Measurements from ENCODE around the gene ADAP1.

Gene ADAP1

DNA sequence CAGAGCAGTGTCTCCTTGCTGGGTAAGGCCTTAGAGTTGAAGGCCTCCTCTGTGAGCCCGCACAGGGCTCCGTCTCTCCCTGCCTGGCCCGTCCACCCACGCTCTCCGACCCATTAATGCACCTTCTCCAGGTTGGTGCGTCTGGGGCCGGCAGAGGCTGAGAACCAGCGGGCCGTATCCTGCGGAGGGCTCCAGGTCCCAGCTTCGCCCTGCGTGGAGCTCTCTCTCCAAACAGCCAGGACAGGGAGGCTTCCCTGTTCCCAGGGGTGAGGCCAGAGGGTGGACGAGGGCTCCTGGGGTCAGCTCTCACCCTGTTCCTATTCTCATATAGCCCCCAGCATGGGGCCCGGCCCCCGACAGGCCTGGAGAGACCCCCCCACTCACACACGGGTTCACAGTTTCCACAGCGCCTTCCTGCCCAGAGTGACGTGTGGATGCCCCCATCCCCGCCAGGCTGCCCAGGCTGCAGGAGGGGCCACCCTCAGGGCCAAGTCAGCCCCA is 43.5 kb downstream of the ADAP1 start:
- TF ChIP-seq GATA2 (IDR thresholded peaks at IDR 0.05; ENCODE audit: low read depth, low read length) (no peak), GATA3 (IDR thresholded peaks at IDR 0.05; ENCODE audit: low read depth, low read length) (no peak)

DNA sequence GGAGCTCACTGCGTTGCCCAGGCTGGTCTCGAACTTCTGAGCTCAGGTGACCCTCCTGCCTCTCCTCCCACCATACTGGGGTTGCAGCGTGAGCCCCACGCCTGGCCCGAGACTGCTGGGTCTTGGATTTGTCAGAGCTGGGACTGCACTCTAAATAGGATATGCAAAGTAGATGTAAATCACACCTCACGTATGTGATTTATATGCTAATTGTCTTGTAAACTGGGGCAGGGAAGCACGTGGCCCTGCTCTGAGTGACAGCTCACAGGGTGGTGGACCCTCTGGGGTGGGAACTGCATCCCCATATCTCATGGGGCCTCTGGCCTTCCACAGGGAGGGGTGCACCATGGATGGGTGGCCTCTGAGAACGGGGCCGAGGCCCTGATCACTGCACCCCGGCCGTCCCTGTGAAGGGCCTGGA is 44.0 kb downstream of the ADAP1 start:
- TF ChIP-seq GATA2 (IDR thresholded peaks at IDR 0.05; ENCODE audit: low read depth, low read length) (no peak), GATA3 (IDR thresholded peaks at IDR 0.05; ENCODE audit: low read depth, low read length) (no peak)

DNA sequence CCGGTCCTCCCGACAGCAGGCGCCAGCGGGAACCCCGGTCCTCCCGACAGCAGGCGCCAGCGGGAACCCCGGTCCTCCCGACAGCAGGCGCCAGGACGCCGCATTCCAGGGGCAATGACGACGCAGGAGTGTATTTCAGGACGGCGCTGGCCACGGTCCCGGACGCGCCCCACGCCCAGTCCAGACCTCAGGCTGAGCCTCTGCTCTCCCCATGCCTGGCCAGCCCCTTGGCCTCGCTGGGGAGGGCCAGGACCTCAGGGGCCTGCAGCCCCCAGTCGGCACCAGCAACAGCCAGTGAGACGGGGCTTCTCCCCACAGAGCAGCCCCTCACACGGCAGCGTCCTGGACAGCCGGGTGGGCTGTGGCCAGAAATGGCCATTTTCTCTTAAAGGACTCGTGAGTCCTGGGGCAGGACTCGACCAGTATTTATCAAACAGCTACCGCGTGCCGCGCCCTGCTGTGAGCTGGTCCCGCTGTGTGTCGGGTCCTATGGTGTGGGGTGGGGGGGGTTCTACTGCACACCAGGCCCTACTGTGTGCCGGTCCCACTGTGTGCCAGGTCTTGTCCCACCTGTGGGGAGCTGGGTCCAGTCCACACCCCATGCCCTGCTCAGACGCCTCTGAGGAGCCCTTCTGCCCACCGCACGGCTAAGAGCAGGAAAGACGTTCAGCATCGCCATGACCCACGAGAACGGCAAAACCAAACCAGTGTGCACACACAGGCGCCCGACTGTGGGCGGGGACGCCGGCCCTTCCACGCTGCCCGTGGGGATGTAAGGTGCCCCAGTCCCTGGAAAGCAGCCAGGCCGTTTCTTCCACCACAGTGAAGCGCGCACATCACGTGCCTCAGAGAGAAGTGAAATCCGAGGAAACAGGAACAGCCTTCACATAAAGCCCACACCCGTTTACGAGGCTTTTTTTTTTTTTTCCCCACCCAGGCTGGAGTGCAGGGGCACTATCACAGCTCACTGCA is 44.8 kb downstream of the ADAP1 start:
- no peak for TF ChIP-seq GATA3 (IDR thresholded peaks at IDR 0.05; ENCODE audit: low read depth, low read length)
- no peak for TF ChIP-seq GATA2 (IDR thresholded peaks at IDR 0.05; ENCODE audit: low read depth, low read length)

DNA sequence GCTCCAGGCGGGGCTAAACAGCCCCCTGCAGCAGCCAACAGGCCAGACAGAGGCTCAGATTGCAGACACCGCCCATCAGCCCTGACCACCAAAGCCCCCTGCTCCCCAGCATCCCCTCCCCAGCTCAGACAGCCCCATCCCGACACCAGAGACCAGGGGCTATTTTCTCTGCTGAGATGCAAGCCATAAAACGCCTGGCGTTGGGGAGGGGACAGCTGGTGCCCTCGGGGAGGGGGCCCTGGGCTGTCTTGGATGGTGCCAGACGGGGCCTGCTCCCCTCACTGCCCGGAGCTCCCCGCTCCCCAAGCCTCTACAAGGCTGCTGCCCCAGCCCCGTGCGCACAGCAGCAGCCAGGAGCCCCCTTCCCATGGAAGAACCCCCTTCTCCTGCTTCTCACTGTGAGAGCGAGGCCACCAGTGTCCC is 46.3 kb downstream of the ADAP1 start:
- no peak for TF ChIP-seq GATA3 (IDR thresholded peaks at IDR 0.05; ENCODE audit: low read depth, low read length)
- no peak for TF ChIP-seq GATA2 (IDR thresholded peaks at IDR 0.05; ENCODE audit: low read depth, low read length)

DNA sequence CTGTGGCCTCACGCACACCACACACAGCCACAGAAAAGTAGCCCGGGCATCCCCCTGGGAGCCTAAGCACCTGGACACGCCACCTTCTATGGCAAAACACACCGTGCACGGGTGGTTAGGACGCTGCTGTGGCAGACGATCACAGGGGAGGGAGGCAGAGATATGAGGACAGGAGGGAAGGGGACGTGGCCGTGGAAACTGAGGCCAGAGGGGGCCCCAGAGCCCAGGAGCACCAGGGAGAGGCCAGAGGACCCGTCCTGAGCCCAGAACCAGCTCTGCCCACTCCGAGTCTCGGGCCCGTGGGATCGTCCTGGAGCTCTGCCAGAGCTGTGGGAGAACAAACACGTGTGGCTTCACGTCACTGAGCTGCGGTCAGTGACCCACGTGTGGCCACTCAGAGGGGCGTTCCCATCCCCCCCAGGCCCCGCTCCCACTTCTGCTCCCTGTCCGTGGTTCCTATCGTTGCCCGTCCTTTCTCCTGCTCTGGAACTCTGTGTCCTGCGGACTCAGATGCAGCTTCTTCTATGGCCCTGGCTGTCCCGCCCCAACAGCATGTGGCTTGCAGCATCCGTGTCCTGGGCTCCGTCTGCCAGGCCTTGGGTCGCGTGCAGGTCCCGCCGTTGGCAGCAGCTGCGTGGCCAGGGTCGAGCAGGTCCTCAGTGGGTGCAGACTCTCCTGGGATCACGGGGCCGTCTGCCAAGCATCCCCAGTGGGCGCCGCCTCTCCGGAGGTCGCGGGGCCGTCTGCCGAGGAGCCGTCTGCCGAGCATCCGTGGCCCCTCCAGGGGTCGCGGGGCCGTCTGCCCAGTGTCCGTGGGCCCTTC is 47.1 kb downstream of the ADAP1 start:
- TF ChIP-seq GATA3 (IDR thresholded peaks at IDR 0.05; ENCODE audit: low read depth, low read length) (no peak), GATA2 (IDR thresholded peaks at IDR 0.05; ENCODE audit: low read depth, low read length) (no peak)

DNA sequence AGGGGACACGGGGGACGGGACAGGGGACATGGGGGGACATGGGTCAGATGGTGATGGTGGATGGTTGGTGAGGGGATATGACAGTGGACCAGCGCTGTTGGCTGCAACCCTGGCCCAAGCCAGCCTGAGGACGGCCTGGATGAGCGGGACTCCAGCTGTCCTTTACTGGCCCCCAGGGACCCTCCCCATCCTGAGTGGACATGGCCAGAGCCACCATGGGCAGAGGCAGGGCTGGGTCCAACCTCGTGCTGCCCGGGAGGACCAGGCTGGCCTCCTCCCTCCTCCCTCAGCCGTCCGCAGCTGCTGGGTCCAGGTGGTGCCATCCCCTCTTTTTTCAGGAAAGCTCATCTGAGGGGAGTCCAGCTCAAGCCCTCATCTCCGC is 47.7 kb downstream of the ADAP1 start:
- TF ChIP-seq GATA3 (IDR thresholded peaks at IDR 0.05; ENCODE audit: low read depth, low read length), result no peak
- no peak for TF ChIP-seq GATA2 (IDR thresholded peaks at IDR 0.05; ENCODE audit: low read depth, low read length)

DNA sequence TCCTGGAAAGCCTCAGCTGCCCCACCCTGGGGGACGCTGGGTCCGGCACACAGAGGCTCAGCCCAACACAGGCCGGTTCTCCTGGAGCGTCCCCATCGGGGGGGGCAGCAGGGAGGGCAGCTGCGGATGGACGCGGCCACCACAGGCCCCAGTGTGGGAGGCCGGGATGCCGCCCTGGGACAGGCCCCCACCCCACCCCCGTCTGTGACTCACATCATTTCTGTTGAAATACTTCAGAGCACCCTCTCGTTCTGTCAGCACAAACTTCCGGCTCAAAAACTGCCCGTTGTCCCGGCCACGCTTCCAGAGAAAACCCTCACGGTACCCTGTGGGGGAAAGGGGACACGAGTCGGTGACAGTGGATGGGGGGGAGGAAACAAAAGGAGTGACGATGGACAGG is 49.6 kb downstream of the ADAP1 start:
- TF ChIP-seq GATA3 (IDR thresholded peaks at IDR 0.05; ENCODE audit: low read depth, low read length), result no peak
- no peak for TF ChIP-seq GATA2 (IDR thresholded peaks at IDR 0.05; ENCODE audit: low read depth, low read length)

DNA sequence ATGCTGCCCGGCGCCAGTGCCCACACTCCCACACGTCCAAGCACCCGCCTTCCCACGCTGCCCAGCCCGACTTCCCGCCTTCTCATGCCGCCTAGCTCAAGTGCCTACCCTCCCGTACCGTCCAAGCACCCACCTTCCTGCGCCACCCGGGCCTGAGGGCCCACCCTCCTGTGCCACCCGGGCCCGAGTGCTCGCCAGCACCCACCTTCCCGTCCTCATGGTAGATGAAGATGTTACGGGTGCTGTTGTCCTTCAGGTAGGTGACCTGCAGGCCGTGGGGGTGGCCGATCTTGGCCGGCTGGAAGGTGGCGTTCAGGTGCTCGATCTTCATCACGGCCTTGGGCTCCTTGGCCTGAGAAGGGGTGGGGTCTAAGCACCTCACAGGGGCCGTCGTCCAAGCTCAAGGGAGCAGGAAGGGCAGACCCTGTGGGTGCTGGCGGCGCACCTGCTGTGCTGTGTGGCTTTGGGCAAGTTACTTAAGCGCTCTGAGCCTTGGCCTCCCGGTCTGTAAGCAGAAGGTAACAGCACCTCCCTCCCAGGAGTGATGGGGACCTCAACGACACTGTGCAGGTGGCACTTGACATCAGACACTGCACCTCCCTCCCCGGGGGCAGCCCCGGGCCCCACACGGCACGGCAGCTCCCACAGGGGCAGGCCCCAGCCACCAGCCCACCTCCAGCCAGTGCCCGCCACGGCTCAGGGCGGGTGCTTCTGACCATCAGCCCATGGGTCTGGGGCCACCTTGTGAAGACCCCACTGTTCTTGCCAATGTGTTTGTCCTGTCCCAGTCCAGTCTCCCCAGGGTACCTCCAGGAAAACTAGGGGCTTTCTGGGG is 50.3 kb downstream of the ADAP1 start:
- TF ChIP-seq GATA2 (IDR thresholded peaks at IDR 0.05; ENCODE audit: low read depth, low read length) (no peak), GATA3 (IDR thresholded peaks at IDR 0.05; ENCODE audit: low read depth, low read length) (no peak)

DNA sequence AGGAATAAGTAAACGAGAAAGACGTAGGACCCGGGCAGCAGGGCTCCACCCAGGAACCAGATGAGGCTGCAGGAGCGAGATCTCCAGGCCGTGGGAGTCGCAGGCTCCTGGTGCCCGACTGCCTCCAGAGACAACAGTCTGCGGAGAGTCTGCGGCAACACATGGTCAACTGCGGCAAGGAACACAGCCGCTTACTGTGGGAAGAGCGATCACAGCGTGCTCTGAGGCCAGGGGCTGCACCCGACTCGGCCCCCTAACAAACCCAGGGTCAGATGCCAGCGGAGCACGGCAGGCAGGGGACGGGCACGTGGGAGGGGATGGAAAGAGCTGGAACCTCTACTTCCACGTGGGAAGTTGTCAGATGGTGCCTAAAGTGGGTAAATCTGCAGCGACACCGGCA is 51.5 kb downstream of the ADAP1 start:
- TF ChIP-seq GATA3 (IDR thresholded peaks at IDR 0.05; ENCODE audit: low read depth, low read length) (no peak), GATA2 (IDR thresholded peaks at IDR 0.05; ENCODE audit: low read depth, low read length) (no peak)

DNA sequence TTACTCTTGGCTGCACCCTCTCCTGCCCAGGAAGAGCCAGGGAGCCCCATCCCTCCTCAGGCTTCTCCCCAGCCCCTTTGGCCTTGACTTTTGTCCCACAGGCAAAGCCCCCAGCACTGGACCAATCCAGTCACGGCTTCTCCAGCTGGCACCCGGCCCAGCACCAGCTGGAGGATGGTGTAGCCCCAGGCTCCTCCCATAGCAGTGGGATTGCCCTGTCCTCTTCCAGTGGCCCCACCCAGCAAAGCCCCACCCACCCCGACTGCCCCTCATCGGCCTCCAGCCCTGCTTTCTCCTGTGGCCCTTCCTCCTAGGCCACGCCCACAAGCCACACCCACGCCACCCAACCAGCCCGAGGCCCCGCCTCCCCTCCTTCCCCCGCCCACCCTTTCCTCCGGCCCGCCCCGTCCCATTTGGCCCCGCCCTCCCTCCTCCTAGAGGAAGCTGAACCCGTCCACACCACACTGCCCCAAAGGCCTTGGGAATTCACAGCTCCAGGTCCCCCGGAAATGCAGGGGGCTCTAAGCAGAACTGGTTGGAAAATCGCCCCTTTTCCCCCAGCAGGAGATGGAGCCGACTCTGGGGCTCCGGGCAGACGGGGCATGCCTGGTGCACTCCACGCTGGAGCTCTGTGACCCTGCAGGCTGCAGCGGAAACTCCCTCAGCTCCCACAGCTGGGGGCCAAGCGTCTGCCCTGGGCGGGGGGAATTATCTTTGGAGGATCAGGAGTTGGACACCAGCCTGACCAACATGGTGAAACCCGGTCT is 52.9 kb downstream of the ADAP1 start:
- TF ChIP-seq GATA3 (IDR thresholded peaks at IDR 0.05; ENCODE audit: low read depth, low read length) (no peak), GATA2 (IDR thresholded peaks at IDR 0.05; ENCODE audit: low read depth, low read length) (peak; percentile 82)

DNA sequence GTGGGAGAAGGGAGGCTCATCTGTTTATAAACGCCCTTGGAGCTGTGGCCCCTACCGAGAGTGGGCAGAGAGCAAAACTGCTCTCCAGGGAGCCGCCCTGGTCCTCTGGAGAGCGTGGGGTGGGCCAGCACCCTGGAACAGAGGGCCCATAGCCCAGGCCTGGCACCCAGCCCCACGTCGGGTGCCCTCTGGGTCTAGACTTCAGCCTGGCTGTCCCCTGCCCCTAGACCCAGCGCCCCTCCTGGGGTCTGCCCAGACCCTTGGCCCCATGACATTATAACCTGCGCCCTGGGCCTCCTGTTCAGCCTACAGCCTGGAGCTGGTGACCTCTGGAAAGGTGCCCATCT is 53.5 kb downstream of the ADAP1 start:
- TF ChIP-seq GATA2 (IDR thresholded peaks at IDR 0.05; ENCODE audit: low read depth, low read length), result no peak
- TF ChIP-seq GATA3 (IDR thresholded peaks at IDR 0.05; ENCODE audit: low read depth, low read length), result no peak

DNA sequence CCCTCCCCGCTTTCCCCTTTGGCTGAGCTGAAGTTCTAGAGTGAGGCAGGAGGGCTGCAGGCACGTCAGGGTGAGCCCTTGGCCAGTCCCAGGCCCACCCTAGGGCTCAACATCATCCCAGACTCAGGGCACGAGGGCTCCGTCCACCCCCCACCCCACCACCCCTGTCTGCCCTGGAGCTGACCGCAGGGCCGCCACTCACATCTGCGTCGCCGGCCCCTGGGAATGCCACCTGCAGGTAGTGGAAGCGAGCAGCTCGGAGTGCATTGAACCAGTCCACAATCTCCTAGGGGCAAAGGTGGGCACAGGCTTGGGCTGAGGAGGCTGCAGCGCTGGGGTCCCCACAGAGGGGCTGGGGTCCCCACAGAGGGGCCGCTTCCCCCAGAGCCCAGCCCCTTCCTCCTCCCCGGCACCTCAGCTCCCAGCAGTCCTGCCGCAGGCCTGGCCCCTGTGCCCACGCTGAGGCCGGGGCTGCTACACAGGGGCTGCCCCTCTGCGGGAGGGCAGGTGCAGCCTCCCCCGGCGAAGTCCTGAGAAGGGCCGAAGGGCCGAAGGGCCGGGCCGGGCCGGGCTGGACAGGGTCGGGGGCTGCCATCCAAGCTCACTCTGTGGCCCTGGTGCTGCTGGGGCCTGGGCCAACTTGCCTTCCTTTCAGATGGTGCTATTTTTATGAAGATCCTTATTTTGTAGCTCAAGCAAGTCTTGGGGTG is 54.0 kb downstream of the ADAP1 start:
- TF ChIP-seq GATA3 (IDR thresholded peaks at IDR 0.05; ENCODE audit: low read depth, low read length), result no peak
- no peak for TF ChIP-seq GATA2 (IDR thresholded peaks at IDR 0.05; ENCODE audit: low read depth, low read length)

All from SH-SY5Y (cell line).